A549 (cell line): ENCODE data around the gene CRTC2. TPM values are rescaled to one million over a fixed set of nuclear protein-coding genes. Genes with fewer than 3 reads are reported as not detected.

Source experiments
- ATAC-seq, 2 experiments: fragments of 200-7000 bp in 1 of 2; fragments of >200 bp in 1 of 2; cut with Nextera tagmentation in 1 of 2; cut with Tn5 transposase in 1 of 2; 3 replicates each; pipeline versions ENCODE4 v1.8.0 to v1.9.1; 2018 to 2020; ENCODE audit warnings: mild to moderate bottlenecking in 1 of 2, moderate library complexity in 1 of 2
- CTCF ChIA-PET: fragments of 300-600 bp; sonication (Branson Sonifier 250); formaldehyde crosslinking; extraction: SDS; loops from one replicate; lab custom pipeline; 2021; ENCODE audit warnings: antibody characterized with exemption, inconsistent platforms; lab: Yijun Ruan, JAX
- POLR2A ChIA-PET: fragments of 350-600 bp; formaldehyde crosslinking; extraction: SDS; loops from one replicate; lab custom pipeline; 2021; ENCODE audit warnings: antibody characterized with exemption, inconsistent platforms; lab: Yijun Ruan, JAX
- DNase-seq, 2 experiments: peaks; one replicate each; pipeline versions ENCODE4 v3.0.0 to v3.0.0-alpha.2; 2011 to 2016; ENCODE audit warnings: low read depth in 1 of 2, low spot score in 1 of 2
- FAIRE-seq: peaks from 2 replicates; lab custom pipeline; 2011; peaks lifted over from hg19 to GRCh38; lab: Jason Lieb, UNC
- H3K27ac ChIP-seq, 2 experiments: fragments of >200 bp; sonication (Bioruptor Twin); formaldehyde crosslinking; 3 replicates each; pipeline ENCODE4 v1.5.1; 2016 to 2017
- H3K4me1 ChIP-seq: fragments of >200 bp; sonication (Bioruptor Twin); formaldehyde crosslinking; 3 replicates; pipeline ENCODE4 v1.6.1; 2016
- H3K4me2 ChIP-seq: fragments of >200 bp; sonication (Bioruptor Twin); formaldehyde crosslinking; 3 replicates; pipeline ENCODE4 v1.6.1; 2016
- H3K4me3 ChIP-seq: fragments of >200 bp; sonication (Bioruptor Twin); formaldehyde crosslinking; 3 replicates; pipeline ENCODE4 v1.5.1; 2016
- H3K9me3 ChIP-seq: fragments of >200 bp; sonication (Bioruptor Twin); formaldehyde crosslinking; 3 replicates; pipeline ENCODE4 v1.6.1; 2016
- CBX8 ChIP-seq: fragments of 200-600 bp; sonication (generic); IDR thresholded peaks from 2 replicates; pipeline ENCODE4 v1.6.1; 2016
- CEBPB ChIP-seq, 2 experiments: fragments of >200 bp in 1 of 2; sonication (Bioruptor Twin) in 1 of 2; formaldehyde crosslinking in 1 of 2; IDR thresholded peaks; 2 replicates each; pipeline ENCODE4 v1.6.1; 2012 to 2016
- EHF ChIP-seq: fragments of 250-450 bp; sonication (Bioruptor Pico); IDR thresholded peaks from 2 replicates; pipeline ENCODE4 v1.5.0; 2020; ENCODE audit warnings: mild to moderate bottlenecking
- EHMT2 ChIP-seq: fragments of 200-600 bp; sonication (generic); IDR thresholded peaks from 2 replicates; pipeline ENCODE4 v1.6.1; 2016; ENCODE audit warnings: antibody characterized with exemption, low read depth, mild to moderate bottlenecking, moderate library complexity
- EP300 ChIP-seq, 2 experiments: fragments of >200 bp; sonication (Bioruptor Twin); formaldehyde crosslinking; IDR thresholded peaks; 2 replicates in 1 of 2; 3 replicates in 1 of 2; pipeline ENCODE4 v1.6.1; 2016 to 2017
- GATA3 ChIP-seq: IDR thresholded peaks from 2 replicates; pipeline ENCODE4 v1.6.1; 2012; ENCODE audit warnings: borderline replicate concordance
- HDAC2 ChIP-seq: fragments of 200-600 bp; sonication (generic); IDR thresholded peaks from 2 replicates; pipeline ENCODE4 v1.6.1; 2016
- HES2 ChIP-seq: fragments of >200 bp; sonication (Bioruptor Twin); formaldehyde crosslinking; IDR thresholded peaks from 2 replicates; pipeline ENCODE4 v1.6.1; 2016
- HOXA7 ChIP-seq: fragments of 250-450 bp; sonication (Bioruptor Pico); IDR thresholded peaks from 2 replicates; pipeline ENCODE4 v1.5.0; 2020; ENCODE audit warnings: mild to moderate bottlenecking, moderate library complexity
- HOXB13 ChIP-seq: fragments of 250-450 bp; sonication (Bioruptor Pico); IDR thresholded peaks from 2 replicates; pipeline ENCODE4 v1.5.0; 2020; ENCODE audit warnings: low read depth, mild to moderate bottlenecking, moderate library complexity
- JUN ChIP-seq, 2 experiments: fragments of >200 bp; sonication (Bioruptor Twin); formaldehyde crosslinking; IDR thresholded peaks; 2 replicates in 1 of 2; 3 replicates in 1 of 2; pipeline ENCODE4 v1.6.1; 2016 to 2017
- NFE2L2 ChIP-seq: fragments of 150-350 bp; conservative IDR thresholded peaks from 2 replicates; pipeline ENCODE4 v1.6.1; 2014; ENCODE audit warnings: low read length
- NPAS2 ChIP-seq: fragments of 250-450 bp; sonication (Bioruptor Pico); IDR thresholded peaks from 2 replicates; pipeline ENCODE4 v1.8.0; 2022; ENCODE audit warnings: mild to moderate bottlenecking, moderate library complexity, borderline replicate concordance
- PHF8 ChIP-seq: fragments of 200-600 bp; sonication (generic); IDR thresholded peaks from 2 replicates; pipeline ENCODE4 v1.6.1; 2016; ENCODE audit warnings: low read depth, mild to moderate bottlenecking, antibody characterized with exemption, moderate library complexity, borderline replicate concordance
- POLR2A ChIP-seq: IDR thresholded peaks from 2 replicates; pipeline ENCODE4 v1.6.1; 2012; ENCODE audit warnings: mild to moderate bottlenecking, low read length
- RAD21 ChIP-seq, 2 experiments: fragments of >200 bp in 1 of 2; sonication (Bioruptor Twin) in 1 of 2; formaldehyde crosslinking in 1 of 2; IDR thresholded peaks in 1 of 2; conservative IDR thresholded peaks in 1 of 2; 2 replicates in 1 of 2; 3 replicates in 1 of 2; pipeline ENCODE4 v1.6.1; 2012 to 2018; ENCODE audit warnings: inconsistent platforms in 1 of 2
- RARB ChIP-seq: fragments of 250-450 bp; sonication (Bioruptor Pico); IDR thresholded peaks from 2 replicates; pipeline ENCODE4 v1.8.0; 2021; ENCODE audit warnings: mild to moderate bottlenecking, moderate library complexity
- REST ChIP-seq: fragments of 200-600 bp; sonication (generic); IDR thresholded peaks from 2 replicates; pipeline ENCODE4 v1.6.1; 2016; ENCODE audit warnings: antibody characterized with exemption, mild to moderate bottlenecking, moderate library complexity
- RNF2 ChIP-seq: fragments of 200-600 bp; sonication (generic); IDR thresholded peaks from 2 replicates; pipeline ENCODE4 v1.6.1; 2016; ENCODE audit warnings: low read depth, mild to moderate bottlenecking, antibody characterized with exemption, moderate library complexity, borderline replicate concordance
- SMC3 ChIP-seq: fragments of >200 bp; sonication (Bioruptor Twin); formaldehyde crosslinking; IDR thresholded peaks from 3 replicates; pipeline ENCODE4 v1.6.1; 2018; ENCODE audit warnings: inconsistent platforms
- TFCP2L1 ChIP-seq: fragments of 250-450 bp; sonication (Bioruptor Pico); IDR thresholded peaks from 2 replicates; pipeline ENCODE4 v1.5.0; 2021; ENCODE audit warnings: mild to moderate bottlenecking
- TP53 ChIP-seq: fragments of 250-450 bp; sonication (Bioruptor Pico); IDR thresholded peaks from 2 replicates; pipeline ENCODE4 v1.5.0; 2021; ENCODE audit warnings: mild to moderate bottlenecking, moderate library complexity
- ZNF302 ChIP-seq: fragments of 250-450 bp; sonication (Bioruptor Pico); IDR thresholded peaks from 2 replicates; pipeline ENCODE4 v1.9.0; 2021; ENCODE audit warnings: inconsistent platforms, mild to moderate bottlenecking, moderate library complexity
- ZSCAN20 ChIP-seq: fragments of 250-450 bp; sonication (Bioruptor Pico); IDR thresholded peaks from 2 replicates; pipeline ENCODE4 v1.8.0; 2022; ENCODE audit warnings: mild to moderate bottlenecking, moderate library complexity
- WGBS: methylation state at CpG from one replicate; pipeline ENCODE4 v1.1.6; 2017; ENCODE audit errors: missing lambda C conversion rate; 5-methylcytosine and 5-hydroxymethylcytosine counted together
- polyA plus RNA-seq, 4 experiments: library from polyadenylated mRNA; depleted of rRNA in 3 of 4; stranded (reverse); fragments of >200 nt; fragmentation: RNase III in 1 of 4; extraction: RNeasy Plus Mini Kit Qiagen cat#74134 plus additional on column Dnase treatment in 1 of 4; gene quantifications; 2 replicates in 3 of 4; 3 replicates in 1 of 4; pipeline ENCODE4 v1.2.3, GENCODE V29; 2011 to 2017
- TF ChIP-seq, protein P1 (sequence below): fragments of 250-450 bp; sonication (Bioruptor Pico); IDR thresholded peaks from 2 replicates; pipeline ENCODE4 v1.5.0; 2020; ENCODE audit warnings: low read depth, mild to moderate bottlenecking, moderate library complexity
- TF ChIP-seq, protein P2 (sequence below): fragments of 450-650 bp; IDR thresholded peaks from 2 replicates; pipeline ENCODE4 v1.6.1; 2014; ENCODE audit warnings: antibody characterized with exemption
- TF ChIP-seq, protein P3 (sequence below): fragments of >200 bp; sonication (Bioruptor Twin); formaldehyde crosslinking; IDR thresholded peaks from 3 replicates; pipeline ENCODE4 v1.6.1; 2016
- TF ChIP-seq, protein P4 (sequence below): IDR thresholded peaks from 2 replicates; pipeline ENCODE4 v1.6.1; 2012

Gene CRTC2
- polyA plus RNA-seq, 2 of the 4 experiments (the other 2 are of a cell fraction), result 19.7 to 22.3 TPM

GRCh38 chr1:153929426-153929825 is 29.0 kb downstream of the CRTC2 start:
- no peak overlapping the region for H3K27ac ChIP-seq

GRCh38 chr1:153928791-153929341 is 29.5 kb downstream of the CRTC2 start:
- no peak overlapping the region for H3K4me2 ChIP-seq
- CTCF ChIA-PET, result interaction anchor here (1.0 to 6.1 kb wide), 5 partner anchors 15 to 576 kb away, joined by 3 to 39 read pairs (median 5); partner anchors contain the start of genes DENND4B and RAB13
- POLR2A ChIA-PET, result interaction anchor here (1.4 kb wide), 1 partner anchor 17 kb away, joined by 5 read pairs; the partner anchor contains the start of gene DENND4B
- WGBS, result 78% methylated on average over 4 of the region's 4 CpGs
- DNase-seq (no peak), ATAC-seq (no peak), FAIRE-seq (no peak)
- no peak overlapping the region for H3K4me3 ChIP-seq
- no peaks in the 10 kb centered on the region for H3K9me3 ChIP-seq
- no peak overlapping the region for H3K27ac ChIP-seq
- peaks cover 5% of the 10 kb centered on the region; the same call in 1 of the 3 replicates for H3K4me1 ChIP-seq
- TF ChIP-seq HOXB13 (CRISPR knock-in tag), result no peak
- no peak for TF ChIP-seq GATA3
- no peak for TF ChIP-seq EP300 (IDR thresholded peaks at IDR 0.05)
- TF ChIP-seq, protein P1, sequence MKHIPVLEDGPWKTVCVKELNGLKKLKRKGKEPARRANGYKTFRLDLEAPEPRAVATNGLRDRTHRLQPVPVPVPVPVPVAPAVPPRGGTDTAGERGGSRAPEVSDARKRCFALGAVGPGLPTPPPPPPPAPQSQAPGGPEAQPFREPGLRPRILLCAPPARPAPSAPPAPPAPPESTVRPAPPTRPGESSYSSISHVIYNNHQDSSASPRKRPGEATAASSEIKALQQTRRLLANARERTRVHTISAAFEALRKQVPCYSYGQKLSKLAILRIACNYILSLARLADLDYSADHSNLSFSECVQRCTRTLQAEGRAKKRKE (CRISPR knock-in tag), result no peak
- no peak for TF ChIP-seq NFE2L2
- no peak for TF ChIP-seq PHF8
- TF ChIP-seq RNF2, result no peak
- no peak for TF ChIP-seq HES2
- no peak for TF ChIP-seq NPAS2 (CRISPR knock-in tag)
- no peak for TF ChIP-seq POLR2A
- TF ChIP-seq TP53 (CRISPR knock-in tag), result no peak
- no peak for TF ChIP-seq SMC3
- TF ChIP-seq CEBPB (IDR thresholded peaks at IDR 0.05), result no peak
- no peak for TF ChIP-seq RARB (CRISPR knock-in tag)

More at GRCh38 chr1:153929426-153929825, 29.0 kb downstream of the CRTC2 start:
- CTCF ChIA-PET, result interaction anchor here (0.6 to 6.1 kb wide), 6 partner anchors 8 to 133 kb away, joined by 3 to 39 read pairs (median 4); partner anchors contain the start of genes DENND4B and RAB13
- Histone ChIP-seq H3K9me3 (no peaks in the 10 kb centered on the region), H3K4me1 (no peaks in the 10 kb centered on the region; the same call in 2 of the 3 replicates), H3K4me3 (no peak overlapping the region), H3K4me2 (no peak overlapping the region)
- ATAC-seq, result no peak
- POLR2A ChIA-PET, result interaction anchor here (1.4 kb wide), 1 partner anchor 16 kb away, joined by 5 read pairs; the partner anchor contains the start of gene DENND4B
- FAIRE-seq, result no peak
- no peak for DNase-seq
- TF ChIP-seq ZNF302 (CRISPR knock-in tag) (no peak), JUN (IDR thresholded peaks at IDR 0.05) (no peak), POLR2A (no peak), ZSCAN20 (no peak), HOXA7 (CRISPR knock-in tag) (no peak), TFCP2L1 (CRISPR knock-in tag) (no peak), REST (no peak), CBX8 (no peak), HDAC2 (no peak), PHF8 (no peak), EHF (CRISPR knock-in tag) (no peak), TP53 (CRISPR knock-in tag) (no peak), EHMT2 (no peak), NFE2L2 (no peak), SMC3 (no peak), HOXB13 (CRISPR knock-in tag) (no peak), RAD21 (conservative IDR thresholded peaks at IDR 0.05 in 1 of 2, IDR thresholded peaks at IDR 0.05 in 1 of 2) (no peak)
- TF ChIP-seq, protein P2, sequence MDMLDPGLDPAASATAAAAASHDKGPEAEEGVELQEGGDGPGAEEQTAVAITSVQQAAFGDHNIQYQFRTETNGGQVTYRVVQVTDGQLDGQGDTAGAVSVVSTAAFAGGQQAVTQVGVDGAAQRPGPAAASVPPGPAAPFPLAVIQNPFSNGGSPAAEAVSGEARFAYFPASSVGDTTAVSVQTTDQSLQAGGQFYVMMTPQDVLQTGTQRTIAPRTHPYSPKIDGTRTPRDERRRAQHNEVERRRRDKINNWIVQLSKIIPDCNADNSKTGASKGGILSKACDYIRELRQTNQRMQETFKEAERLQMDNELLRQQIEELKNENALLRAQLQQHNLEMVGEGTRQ, result no peak
- TF ChIP-seq, protein P3, sequence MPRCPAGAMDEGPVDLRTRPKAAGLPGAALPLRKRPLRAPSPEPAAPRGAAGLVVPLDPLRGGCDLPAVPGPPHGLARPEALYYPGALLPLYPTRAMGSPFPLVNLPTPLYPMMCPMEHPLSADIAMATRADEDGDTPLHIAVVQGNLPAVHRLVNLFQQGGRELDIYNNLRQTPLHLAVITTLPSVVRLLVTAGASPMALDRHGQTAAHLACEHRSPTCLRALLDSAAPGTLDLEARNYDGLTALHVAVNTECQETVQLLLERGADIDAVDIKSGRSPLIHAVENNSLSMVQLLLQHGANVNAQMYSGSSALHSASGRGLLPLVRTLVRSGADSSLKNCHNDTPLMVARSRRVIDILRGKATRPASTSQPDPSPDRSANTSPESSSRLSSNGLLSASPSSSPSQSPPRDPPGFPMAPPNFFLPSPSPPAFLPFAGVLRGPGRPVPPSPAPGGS, result no peak
- TF ChIP-seq, protein P4, sequence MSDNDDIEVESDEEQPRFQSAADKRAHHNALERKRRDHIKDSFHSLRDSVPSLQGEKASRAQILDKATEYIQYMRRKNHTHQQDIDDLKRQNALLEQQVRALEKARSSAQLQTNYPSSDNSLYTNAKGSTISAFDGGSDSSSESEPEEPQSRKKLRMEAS, result no peak
- 89% methylated on average over 5 of the region's 5 CpGs for WGBS
